Naive thymus-derived CD8-positive, alpha-beta T cell (primary cell): ENCODE results near the gene N4BP2L2. TPM values are rescaled to one million over a fixed set of nuclear protein-coding genes. Genes with fewer than 3 reads are reported as not detected.

Source experiments
- ATAC-seq, 2 donors: fragments of 150-1000 bp; cut with Tn5 transposase in 1 of 2; sonication (Bioruptor Pico), chemical (Tn5 transposase) in 1 of 2; 1 replicate in 1 of 2; 2 replicates in 1 of 2; pipeline ENCODE4 v1.10.0; 2021; ENCODE audit warnings: mild to moderate bottlenecking in 2 of 2, moderate library complexity in 2 of 2
- POLR2A ChIA-PET: fragments of 350-600 bp; sonication (Branson Sonifier 250); formaldehyde crosslinking; loops from one replicate; lab custom pipeline; 2021; ENCODE audit warnings: antibody characterized with exemption; lab: Charles Lee
- DNase-seq, 10 donors: peaks; one replicate each; pipeline versions ENCODE4 v3.0.0 to v3.0.0-alpha.2; 2020 to 2022
- H3K27ac Mint-ChIP-seq, 10 donors: one replicate each; pipeline ENCODE4 v1.8.0; 2020 to 2022; ENCODE audit warnings: mild to moderate bottlenecking in 10 of 10, mixed read lengths in 10 of 10, moderate library complexity in 4 of 10, inconsistent platforms in 1 of 10
- H3K27me3 Mint-ChIP-seq, 5 donors: one replicate each; pipeline ENCODE4 v1.8.0; 2021 to 2022; ENCODE audit warnings: mixed read lengths in 5 of 5
- H3K36me3 Mint-ChIP-seq, 3 donors: one replicate each; pipeline ENCODE4 v1.8.0; 2020 to 2022; ENCODE audit warnings: mixed read lengths in 3 of 3, mild to moderate bottlenecking in 2 of 3, inconsistent platforms in 1 of 3
- H3K4me1 Mint-ChIP-seq, 4 donors: one replicate each; pipeline ENCODE4 v1.8.0; 2021 to 2022; ENCODE audit warnings: mixed read lengths in 4 of 4
- H3K4me3 Mint-ChIP-seq, 10 donors: one replicate each; pipeline ENCODE4 v1.8.0; 2020 to 2022; ENCODE audit warnings: mild to moderate bottlenecking in 10 of 10, mixed read lengths in 10 of 10, moderate library complexity in 6 of 10, inconsistent platforms in 1 of 10
- H3K9me3 Mint-ChIP-seq, 9 donors: one replicate each; pipeline ENCODE4 v1.8.0; 2020 to 2022; ENCODE audit warnings: mixed read lengths in 9 of 9, mild to moderate bottlenecking in 3 of 9, inconsistent platforms in 1 of 9, moderate library complexity in 1 of 9
- polyA plus RNA-seq, 3 donors: library from polyadenylated mRNA; unstranded; fragments of 300-500 nt; fragmentation: Illumina TruSeq; gene quantifications; one replicate each; pipeline ENCODE4 v1.2.3, GENCODE V29; 2021
- total RNA-seq, 8 experiments: library from RNA in 2 of 8; stranded (reverse) in 2 of 8; gene quantifications; one replicate each; pipeline ENCODE4 v1.2.3 and lab custom pipeline; 2021 to 2026

The N4BP2L2 gene
- total and polyA plus RNA-seq, 5 experiments from 2014 or later: 126 to 395 (median 186) TPM

GRCh38 chr13:32414580-32414979, 124.0 kb downstream of the N4BP2L2 start:
- peaks cover 3 to 27% (median 16%) of the 10 kb centered on the region in 3 donors for H3K36me3 Mint-ChIP-seq
- H3K4me1 Mint-ChIP-seq: peaks cover 10 to 30% (median 20%) of the 10 kb centered on the region in 4 donors
- H3K27ac Mint-ChIP-seq: peak overlapping the region in 3 of 10 donors; percentile 11 to 32 (median 15)
- DNase-seq (no peak), ATAC-seq (no peak)
- POLR2A ChIA-PET: interaction anchor here (0.6 to 0.7 kb wide), 2 partner anchors 26 to 123 kb away, joined by 3 to 5 read pairs; no protein-coding TSS in a partner anchor
- no peak overlapping the region for H3K4me3 Mint-ChIP-seq
- H3K27me3 Mint-ChIP-seq: no peaks in the 10 kb centered on the region
- H3K9me3 Mint-ChIP-seq: peaks cover 0 to 7% (median 1%) of the 10 kb centered on the region in 9 donors

DNA sequence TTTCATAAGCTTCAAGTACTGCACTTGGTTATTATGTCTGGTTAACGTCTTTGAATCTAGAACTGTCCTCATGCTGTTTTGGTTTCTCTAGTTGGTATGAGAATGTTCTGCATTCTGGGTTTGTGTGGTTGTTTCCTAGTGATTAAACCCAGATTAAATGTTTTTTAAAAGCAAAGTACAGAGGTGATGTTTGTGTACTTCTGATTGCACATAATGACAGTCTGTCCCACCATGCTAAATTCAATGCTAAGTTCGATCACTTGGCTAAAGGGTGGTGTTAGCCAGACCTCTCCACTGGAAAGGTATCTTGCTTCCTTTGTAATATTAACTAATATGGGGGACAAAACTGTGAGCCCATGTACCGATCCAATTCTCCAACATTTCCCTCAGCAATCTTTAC, 125.3 kb downstream of the N4BP2L2 start:
- no peak for DNase-seq
- Mint-ChIP-seq H3K27ac (no peak overlapping the region), H3K4me3 (no peak overlapping the region), H3K4me1 (peaks cover 11 to 35% (median 28%) of the 10 kb centered on the region in 4 donors), H3K27me3 (no peaks in the 10 kb centered on the region), H3K9me3 (no peaks in the 10 kb centered on the region), H3K36me3 (peaks cover 0 to 31% (median 9%) of the 10 kb centered on the region in 3 donors)
- POLR2A ChIA-PET: no interaction called here
- ATAC-seq: no peak

- Mint-ChIP-seq H3K4me3 (no peak overlapping the region), H3K27ac (peak overlapping the region in 8 of 10 donors; percentile 21 to 83 (median 61)), H3K4me1 (peaks cover 7 to 29% (median 23%) of the 10 kb centered on the region in 4 donors), H3K27me3 (no peaks in the 10 kb centered on the region), H3K9me3 (no peaks in the 10 kb centered on the region), H3K36me3 (peaks cover 5 to 54% (median 10%) of the 10 kb centered on the region in 3 donors)
- ATAC-seq (no peak), DNase-seq (no peak)
- POLR2A ChIA-PET: no interaction called here
These were observed 128.8 kb downstream of the N4BP2L2 start for GRCh38 chr13:32409561-32410421.

- H3K4me3 Mint-ChIP-seq: no peak overlapping the region
- no peak for ATAC-seq
These were observed 129.6 kb downstream of the N4BP2L2 start for GRCh38 chr13:32409001-32409313.

DNA sequence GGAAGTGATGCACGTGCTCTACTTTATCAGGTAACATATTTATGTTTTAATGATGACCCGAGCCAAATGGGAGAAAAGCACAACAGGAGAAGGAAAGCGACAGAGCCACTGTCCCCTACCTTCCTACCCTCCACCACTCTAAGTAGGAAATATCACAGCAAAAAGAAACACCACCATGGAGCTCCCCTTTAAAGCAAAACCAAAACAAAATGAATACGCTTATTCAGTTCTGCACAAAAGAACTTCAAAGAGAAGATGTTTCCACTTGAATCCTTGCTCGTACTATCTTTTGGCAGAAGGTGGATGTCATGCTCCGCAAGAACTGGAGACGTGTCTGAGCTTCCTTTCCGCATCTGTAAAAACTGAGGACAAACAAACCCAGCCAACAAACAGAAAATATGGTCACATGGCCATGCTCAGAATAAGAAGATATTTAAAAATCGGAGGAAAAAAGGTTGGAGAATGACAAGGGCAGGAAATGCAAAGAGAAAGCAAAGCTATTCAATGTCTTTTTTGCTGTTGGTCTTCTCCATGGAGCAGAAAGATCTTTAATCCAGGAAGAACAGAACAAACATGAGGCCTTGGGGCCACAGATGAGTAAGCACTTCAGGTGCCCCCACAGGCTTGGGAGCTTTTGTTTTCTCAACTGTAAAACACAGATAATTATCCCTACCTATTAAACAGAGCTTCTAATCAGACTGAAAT, 130.1 kb downstream of the N4BP2L2 start:
- Mint-ChIP-seq H3K9me3 (no peaks in the 10 kb centered on the region), H3K4me3 (no peak overlapping the region), H3K27ac (peak overlapping the region in 4 of 10 donors; percentile 11 to 83 (median 66)), H3K4me1 (peaks cover 7 to 29% (median 23%) of the 10 kb centered on the region in 4 donors), H3K27me3 (no peaks in the 10 kb centered on the region), H3K36me3 (peaks cover 5 to 67% (median 14%) of the 10 kb centered on the region in 3 donors)
- POLR2A ChIA-PET: interaction anchor here (1.5 kb wide), 1 partner anchor 20 kb away, joined by 3 read pairs; no protein-coding TSS in a partner anchor
- ATAC-seq (no peak), DNase-seq (no peak)

More at GRCh38 chr13:32409001-32409313, 129.6 kb downstream of the N4BP2L2 start:
- peaks cover 7 to 29% (median 23%) of the 10 kb centered on the region in 4 donors for H3K4me1 Mint-ChIP-seq
- no peaks in the 10 kb centered on the region for H3K9me3 Mint-ChIP-seq
- no peaks in the 10 kb centered on the region for H3K27me3 Mint-ChIP-seq
- H3K27ac Mint-ChIP-seq: peak overlapping the region in 2 of 10 donors; percentile 45 to 83
- H3K36me3 Mint-ChIP-seq: peaks cover 5 to 62% (median 11%) of the 10 kb centered on the region in 3 donors
- POLR2A ChIA-PET: no interaction called here
- DNase-seq: no peak

DNA sequence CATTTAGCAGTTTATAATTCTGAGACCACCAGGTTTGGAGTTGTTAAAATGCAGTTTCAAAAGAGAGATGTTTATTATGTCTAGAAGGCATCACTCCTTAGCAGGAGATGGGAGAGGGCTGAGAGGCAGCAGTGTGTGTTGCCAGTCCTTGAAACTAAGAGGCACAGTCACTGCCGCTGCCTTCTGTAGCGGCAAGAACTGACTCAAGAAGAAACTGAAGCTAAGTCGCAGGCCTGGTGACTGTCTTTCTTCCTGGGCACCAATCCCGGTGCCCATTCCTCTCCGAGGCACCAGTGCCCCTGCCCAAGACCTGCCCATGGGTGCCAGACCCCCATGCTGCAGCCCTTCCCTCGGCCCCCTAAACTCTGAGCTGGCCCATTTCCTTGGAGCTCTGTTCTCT, 130.7 kb downstream of the N4BP2L2 start:
- Mint-ChIP-seq H3K4me3 (no peak overlapping the region), H3K9me3 (no peaks in the 10 kb centered on the region), H3K27me3 (no peaks in the 10 kb centered on the region), H3K27ac (peak overlapping the region in 1 of 10 donors; percentile 83), H3K4me1 (peaks cover 7 to 29% (median 23%) of the 10 kb centered on the region in 4 donors), H3K36me3 (peaks cover 6 to 73% (median 20%) of the 10 kb centered on the region in 3 donors)
- ATAC-seq (no peak), DNase-seq (no peak)
- POLR2A ChIA-PET: interaction anchor here (1.5 kb wide), 1 partner anchor 21 kb away, joined by 3 read pairs; no protein-coding TSS in a partner anchor

DNA sequence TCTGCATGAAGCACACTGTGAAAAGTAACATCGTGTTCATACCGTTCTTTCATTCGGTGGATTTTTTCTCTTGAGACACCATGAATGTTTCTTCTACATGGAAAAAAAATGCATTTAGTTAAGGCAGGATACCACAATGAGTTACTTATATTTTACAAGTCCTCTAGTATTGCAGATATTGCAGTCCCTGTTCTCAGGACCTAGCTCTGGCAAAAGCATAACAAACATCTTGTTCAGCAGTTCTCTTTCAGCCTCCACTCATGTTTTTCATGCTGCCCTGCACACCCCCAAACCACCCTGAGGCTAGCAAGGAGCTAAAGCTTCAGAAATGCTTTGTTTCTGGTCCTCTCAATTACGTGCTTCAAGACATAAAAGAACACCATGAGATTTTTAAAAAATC, 135.5 kb downstream of the N4BP2L2 start:
- Mint-ChIP-seq H3K27ac (no peak overlapping the region), H3K4me1 (peaks cover 0 to 6% (median 2%) of the 10 kb centered on the region in 4 donors), H3K4me3 (no peak overlapping the region), H3K36me3 (peaks cover 12 to 69% (median 21%) of the 10 kb centered on the region in 3 donors), H3K27me3 (no peaks in the 10 kb centered on the region), H3K9me3 (no peaks in the 10 kb centered on the region)
- no peak for DNase-seq
- POLR2A ChIA-PET: no interaction called here
- ATAC-seq: no peak

DNA sequence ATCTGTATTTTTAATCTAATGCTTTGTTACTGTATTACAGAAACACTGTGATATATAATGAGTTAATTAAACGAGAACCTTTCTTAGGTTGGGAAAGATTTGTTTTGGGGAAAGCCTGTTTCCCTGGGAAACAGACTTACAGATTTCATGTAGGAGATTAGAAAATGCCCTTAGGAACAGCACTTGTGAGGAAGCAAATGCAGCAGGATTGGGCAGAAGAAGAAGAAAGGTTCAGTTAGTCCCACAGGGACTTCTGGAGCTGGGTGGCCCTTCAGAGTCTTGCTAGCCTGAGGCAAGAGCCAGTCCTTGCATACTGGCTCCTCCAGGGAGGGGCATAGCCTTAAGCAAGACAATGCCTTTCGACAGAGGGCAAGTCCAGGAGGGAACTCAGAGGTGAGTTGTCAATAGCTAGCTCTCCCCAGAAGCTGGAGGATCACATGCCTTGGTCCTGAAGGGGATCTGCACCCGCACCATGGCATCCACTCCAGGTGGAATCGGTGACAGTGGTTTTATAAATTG, 147.4 kb downstream of the N4BP2L2 start:
- H3K9me3 Mint-ChIP-seq: no peaks in the 10 kb centered on the region
- H3K36me3 Mint-ChIP-seq: no peaks in the 10 kb centered on the region
- POLR2A ChIA-PET: interaction anchor here (1.9 to 2.5 kb wide), 2 partner anchors 37 to 76 kb away, joined by 8 to 14 read pairs; partner anchors contain the start of genes BRCA2, N4BP2L1 and ZAR1L
- H3K27me3 Mint-ChIP-seq: no peaks in the 10 kb centered on the region
- ATAC-seq: no peak
- DNase-seq: no peak
- peaks cover 9 to 24% (median 22%) of the 10 kb centered on the region in 4 donors for H3K4me1 Mint-ChIP-seq
- H3K27ac Mint-ChIP-seq: peak overlapping the region in 7 of 10 donors; percentile 16 to 85 (median 66)
- peak overlapping the region in 4 of 10 donors; percentile 3 to 52 (median 26) for H3K4me3 Mint-ChIP-seq

- peaks cover 9 to 25% (median 22%) of the 10 kb centered on the region in 4 donors for H3K4me1 Mint-ChIP-seq
- peak overlapping the region in 9 of 10 donors; percentile 40 to 71 (median 57) for H3K4me3 Mint-ChIP-seq
- POLR2A ChIA-PET: interaction anchor here (1.9 to 2.5 kb wide), 2 partner anchors 37 to 76 kb away, joined by 8 to 14 read pairs; partner anchors contain the start of genes BRCA2, N4BP2L1 and ZAR1L
- DNase-seq (no peak), ATAC-seq (peak; percentile 43 to 71)
- H3K36me3 Mint-ChIP-seq: no peaks in the 10 kb centered on the region
- no peaks in the 10 kb centered on the region for H3K27me3 Mint-ChIP-seq
- peak overlapping the region in 8 of 10 donors; percentile 44 to 84 (median 70) for H3K27ac Mint-ChIP-seq
- no peaks in the 10 kb centered on the region for H3K9me3 Mint-ChIP-seq
These were observed 148.1 kb downstream of the N4BP2L2 start for GRCh38 chr13:32390484-32390883.

- Mint-ChIP-seq H3K27me3 (no peaks in the 10 kb centered on the region), H3K9me3 (no peaks in the 10 kb centered on the region), H3K36me3 (no peaks in the 10 kb centered on the region), H3K27ac (peak overlapping the region in 8 of 10 donors; percentile 41 to 82 (median 54)), H3K4me3 (peak overlapping the region; percentile 8 to 67 (median 40)), H3K4me1 (peaks cover 9 to 25% (median 22%) of the 10 kb centered on the region in 4 donors)
- peak; percentile 94 for ATAC-seq
- DNase-seq: peak in 4 of 10 donors; percentile 19 to 61 (median 41)
- POLR2A ChIA-PET: interaction anchor here (1.9 to 2.5 kb wide), 2 partner anchors 38 to 75 kb away, joined by 8 to 14 read pairs; partner anchors contain the start of genes BRCA2, N4BP2L1 and ZAR1L
These were observed 148.5 kb downstream of the N4BP2L2 start for GRCh38 chr13:32390048-32390447.

- DNase-seq: peak in 1 of 10 donors; percentile 18
- Mint-ChIP-seq H3K9me3 (no peaks in the 10 kb centered on the region), H3K4me3 (no peak overlapping the region), H3K27ac (no peak overlapping the region), H3K36me3 (no peaks in the 10 kb centered on the region), H3K27me3 (no peaks in the 10 kb centered on the region), H3K4me1 (peaks cover under 1 to 13% (median 11%) of the 10 kb centered on the region in 4 donors)
- peak in 1 of 2 donors; percentile 37 for ATAC-seq
- POLR2A ChIA-PET: interaction anchor here (0.8 to 1.4 kb wide), 3 partner anchors 12 to 43 kb away, joined by 3 to 4 read pairs (median 3); no protein-coding TSS in a partner anchor
These were observed 153.2 kb downstream of the N4BP2L2 start for GRCh38 chr13:32385410-32385809.

DNA sequence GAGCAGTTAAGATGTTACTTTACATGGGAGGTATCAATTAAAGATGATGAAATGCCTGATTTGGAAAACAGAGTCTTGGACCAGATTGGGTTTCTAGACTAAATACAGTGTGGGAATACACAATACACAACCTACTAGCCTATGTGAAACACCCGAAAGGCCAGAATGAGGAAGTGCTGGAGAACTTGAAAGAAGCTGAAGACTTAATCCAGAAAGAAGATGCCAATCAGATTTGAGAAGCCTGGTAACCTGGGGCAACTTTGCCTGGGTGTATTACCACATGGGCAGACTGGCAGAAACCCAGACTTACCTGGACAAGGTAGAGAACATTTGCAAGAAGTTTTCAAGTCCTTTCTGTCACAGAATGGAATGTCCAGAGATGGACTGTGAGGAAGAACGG, 153.9 kb downstream of the N4BP2L2 start:
- Mint-ChIP-seq H3K4me3 (no peak overlapping the region), H3K9me3 (no peaks in the 10 kb centered on the region), H3K27me3 (no peaks in the 10 kb centered on the region), H3K36me3 (no peaks in the 10 kb centered on the region), H3K27ac (no peak overlapping the region), H3K4me1 (peaks cover 0 to 7% (median 4%) of the 10 kb centered on the region in 4 donors)
- DNase-seq (no peak), ATAC-seq (no peak)
- POLR2A ChIA-PET: interaction anchor here (1.4 kb wide), 1 partner anchor 42 kb away, joined by 4 read pairs; no protein-coding TSS in a partner anchor
